NCI-H128 (cell line): Measurements from ENCODE around the gene LY9.
"Not testable (repeated sequence)": the region's sequence is repeated elsewhere in the genome, so short reads cannot be mapped to it uniquely, and the experiment has no call there.

ENCODE experiments used
- DNase-seq: peaks from one replicate; lab custom pipeline; 2025; ENCODE audit not compliant: unreplicated experiment; lab: John Stamatoyannopoulos, UW

The LY9 gene

GRCh38 chr1:160773093-160773492 lies 22.9 kb upstream of the LY9 start:
- no peak for DNase-seq

- DNase-seq, result no peak
Observed at GRCh38 chr1:160774886-160775719, 20.9 kb upstream of the LY9 start.

GRCh38 chr1:160776178-160776577 lies 19.8 kb upstream of the LY9 start:
- DNase-seq, result no peak

GRCh38 chr1:160777486-160778089 lies 18.4 kb upstream of the LY9 start:
- no peak for DNase-seq

- DNase-seq, result no peak
Observed at GRCh38 chr1:160778976-160779375, 17.0 kb upstream of the LY9 start.

GRCh38 chr1:160779626-160780397 lies 16.2 kb upstream of the LY9 start:
- no peak for DNase-seq

- no peak for DNase-seq
Observed at GRCh38 chr1:160780398-160780755, 15.6 kb upstream of the LY9 start.

- no peak for DNase-seq
Observed at GRCh38 chr1:160781186-160781766, 14.7 kb upstream of the LY9 start.

GRCh38 chr1:160781914-160782689 lies 13.9 kb upstream of the LY9 start:
- DNase-seq, result no peak

GRCh38 chr1:160782988-160783765 lies 12.8 kb upstream of the LY9 start:
- not testable (repeated sequence) for DNase-seq

- DNase-seq, result no peak
Observed at GRCh38 chr1:160789051-160789701, 6.8 kb upstream of the LY9 start.

- no peak for DNase-seq
Observed at GRCh38 chr1:160789702-160790611, 6.0 kb upstream of the LY9 start.

- DNase-seq, result no peak
Observed at GRCh38 chr1:160794376-160794775, 1.6 kb upstream of the LY9 start.

GRCh38 chr1:160797271-160797709 lies 1.3 kb downstream of the LY9 start:
- DNase-seq, result no peak

GRCh38 chr1:160797861-160798273 lies 1.9 kb downstream of the LY9 start:
- no peak for DNase-seq

- DNase-seq, result no peak
Observed at GRCh38 chr1:160798439-160798838, 2.5 kb downstream of the LY9 start.

GRCh38 chr1:160799641-160800040 lies 3.7 kb downstream of the LY9 start:
- DNase-seq, result no peak

- DNase-seq, result no peak
Observed at GRCh38 chr1:160800142-160800541, 4.2 kb downstream of the LY9 start.
